Fibroblast of peridontal ligament (primary cell): Measurements from ENCODE around the gene PRSS38.
A peak's percentile ranks its signal among the peaks of the same experiment; 100 is the strongest.
"Not testable (repeated sequence)": the region's sequence is repeated elsewhere in the genome, so short reads cannot be mapped to it uniquely, and the experiment has no call there.

Experiments
- DNase-seq: peaks from one replicate; pipeline ENCODE4 v3.0.0-alpha.2; 2010; ENCODE audit errors: extremely low read depth

PRSS38 gene

GRCh38 chr1:227844320-227845146 lies 29.1 kb downstream of the PRSS38 start:
- no peak for DNase-seq

DNA sequence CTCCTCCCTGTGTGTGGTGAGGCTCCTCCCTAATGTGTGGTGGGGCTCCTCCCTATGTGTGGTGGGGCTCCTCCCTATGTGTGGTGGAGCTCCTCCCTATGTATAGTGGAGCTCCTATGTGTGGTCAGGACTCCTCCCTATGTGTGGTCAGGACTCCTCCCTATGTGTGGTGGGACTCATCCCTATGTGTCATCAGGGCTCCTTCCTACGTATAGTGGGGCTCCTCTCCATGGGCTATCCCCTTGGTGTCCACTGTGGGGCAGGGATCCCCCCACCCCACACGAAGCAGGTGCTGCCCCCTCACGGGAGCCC lies 29.6 kb downstream of the PRSS38 start:
- DNase-seq = no peak

DNA sequence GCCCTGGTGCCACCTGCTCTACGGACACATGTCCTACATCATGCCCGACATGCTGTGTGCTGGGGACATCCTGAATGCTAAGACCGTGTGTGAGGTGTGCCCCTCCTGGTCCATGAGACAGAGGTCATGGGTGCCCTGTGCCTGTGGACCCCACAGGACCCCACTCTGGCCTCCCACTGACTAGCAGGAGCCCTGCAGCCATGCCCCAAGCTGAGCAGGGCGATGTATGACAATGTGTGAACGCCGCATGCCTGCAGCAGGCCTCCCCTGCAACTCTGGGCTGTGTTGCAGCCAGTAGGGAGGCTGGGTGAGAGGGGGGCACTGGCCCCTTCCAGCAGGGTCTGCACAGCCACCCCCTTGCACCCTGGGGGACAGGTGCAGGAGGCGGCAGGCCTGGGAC lies 30.0 kb downstream of the PRSS38 start:
- no peak for DNase-seq

- no peak for DNase-seq
Observed at GRCh38 chr1:227846265-227846858, 30.9 kb downstream of the PRSS38 start.

- not testable (repeated sequence) for DNase-seq
Observed at GRCh38 chr1:227847046-227847445, 31.6 kb downstream of the PRSS38 start.

DNA sequence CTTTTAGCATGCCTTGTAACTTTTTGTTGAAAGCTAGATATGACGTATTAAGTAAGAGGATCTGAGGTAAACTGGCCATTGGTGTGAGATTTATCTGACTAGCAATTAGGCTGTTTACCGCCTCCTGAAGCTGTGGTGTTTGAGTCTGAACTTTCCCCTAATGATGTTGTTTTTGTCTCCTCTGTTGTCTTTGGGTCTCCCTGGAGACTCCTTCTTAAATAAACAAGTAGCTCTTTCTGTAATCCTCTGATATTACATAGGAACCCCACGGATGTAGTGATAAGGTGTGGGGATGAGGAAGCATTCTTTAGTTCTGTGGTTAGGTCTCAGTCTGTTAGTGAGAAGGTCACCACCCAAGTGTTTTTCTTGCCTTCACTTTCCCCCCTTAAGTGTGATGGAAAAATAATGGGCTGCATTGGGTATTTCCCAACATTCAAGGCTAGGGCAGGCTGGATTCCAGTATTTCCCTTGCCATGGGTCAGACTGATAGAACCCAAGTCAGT lies 33.0 kb downstream of the PRSS38 start:
- DNase-seq = no peak

DNA sequence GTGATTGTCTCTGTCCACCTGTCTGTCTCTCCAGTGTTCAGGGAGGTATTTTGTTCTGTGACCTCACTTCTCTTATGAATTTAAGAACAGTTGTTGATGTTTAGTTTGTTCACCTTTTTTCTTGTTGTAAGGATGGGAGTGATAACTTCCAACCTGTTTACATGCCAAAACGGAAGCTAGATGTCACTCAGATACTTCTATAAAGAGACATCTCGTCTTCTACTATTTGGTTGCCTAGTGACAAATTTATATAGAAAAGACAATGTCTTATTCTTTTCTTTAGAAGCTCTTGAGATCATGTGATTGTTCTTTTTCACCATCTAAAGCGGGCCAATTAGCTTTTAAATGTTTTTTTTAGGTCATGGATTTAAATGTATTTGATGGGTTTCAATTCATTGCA lies 33.8 kb downstream of the PRSS38 start:
- DNase-seq = no peak

GRCh38 chr1:227854189-227854588 lies 38.7 kb downstream of the PRSS38 start:
- no peak for DNase-seq

GRCh38 chr1:227855687-227856086 lies 40.2 kb downstream of the PRSS38 start:
- no peak for DNase-seq

GRCh38 chr1:227856147-227856858 lies 40.8 kb downstream of the PRSS38 start:
- DNase-seq = no peak

DNA sequence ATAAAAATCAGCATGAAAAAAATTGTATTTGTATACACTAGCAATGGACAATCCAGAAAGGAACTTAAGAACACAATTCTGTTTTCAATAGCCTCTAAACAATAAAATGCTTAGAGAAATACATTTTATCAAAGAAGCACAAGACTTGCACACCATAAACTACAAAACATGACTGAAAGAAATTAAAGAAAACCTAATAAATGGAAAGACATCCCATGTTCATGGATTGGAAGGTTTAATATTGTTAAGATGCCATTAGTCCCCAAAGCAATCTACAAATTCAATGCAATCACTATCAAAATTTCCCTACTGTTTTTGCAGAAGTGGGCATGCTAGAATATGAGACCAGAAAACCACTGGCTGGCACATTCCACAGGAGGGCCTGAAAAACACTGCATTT lies 49.4 kb downstream of the PRSS38 start:
- DNase-seq = no peak

DNA sequence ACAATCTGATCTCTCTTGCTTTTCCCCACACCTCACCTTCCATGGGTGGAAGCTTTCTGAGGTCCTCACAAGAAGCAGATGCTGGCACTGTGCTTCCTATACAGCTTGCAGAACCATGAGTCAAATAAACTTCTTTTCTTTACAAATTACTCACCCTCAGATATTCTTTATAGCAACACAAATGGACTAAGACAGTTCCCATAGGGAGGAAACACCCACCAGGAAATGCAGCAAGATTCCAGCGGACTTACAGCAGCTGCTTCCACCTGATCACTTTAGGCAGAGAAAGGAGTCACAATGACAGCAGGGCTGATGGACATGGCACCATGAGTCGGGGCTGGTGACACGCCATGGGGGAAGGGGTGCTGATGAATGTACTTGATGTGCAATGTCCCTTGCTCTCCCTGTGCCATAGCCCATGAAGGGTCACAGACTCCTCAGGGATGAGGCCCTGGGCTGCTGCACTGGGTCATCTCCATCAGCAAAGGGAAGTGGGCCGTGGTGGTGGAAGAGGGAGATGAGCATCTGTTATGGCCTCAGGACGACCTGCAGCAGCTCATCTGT lies 53.9 kb downstream of the PRSS38 start:
- peak; percentile 7 for DNase-seq

GRCh38 chr1:227869851-227870305 lies 54.4 kb downstream of the PRSS38 start:
- peak; percentile 52 for DNase-seq

DNA sequence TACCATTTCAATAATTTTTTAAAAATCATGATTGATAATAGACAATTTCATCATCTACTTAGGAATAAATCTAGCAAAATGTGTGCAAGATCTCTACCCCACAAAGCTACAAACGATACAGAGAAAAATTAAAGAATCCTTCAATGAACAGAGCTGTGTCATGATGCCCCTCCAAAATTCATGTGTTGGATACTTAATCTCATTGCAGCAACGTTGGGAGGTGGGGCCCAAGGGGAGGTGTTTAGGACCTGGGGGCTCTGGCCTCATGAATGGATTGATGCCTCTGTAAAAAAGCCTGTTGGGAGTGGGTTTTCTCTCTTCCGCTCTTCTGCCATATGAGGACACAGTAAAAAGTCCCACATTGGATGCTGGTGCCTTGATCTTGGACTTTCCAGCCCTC lies 54.9 kb downstream of the PRSS38 start:
- no peak for DNase-seq

GRCh38 chr1:227871892-227872291 lies 56.4 kb downstream of the PRSS38 start:
- not testable (repeated sequence) for DNase-seq

DNA sequence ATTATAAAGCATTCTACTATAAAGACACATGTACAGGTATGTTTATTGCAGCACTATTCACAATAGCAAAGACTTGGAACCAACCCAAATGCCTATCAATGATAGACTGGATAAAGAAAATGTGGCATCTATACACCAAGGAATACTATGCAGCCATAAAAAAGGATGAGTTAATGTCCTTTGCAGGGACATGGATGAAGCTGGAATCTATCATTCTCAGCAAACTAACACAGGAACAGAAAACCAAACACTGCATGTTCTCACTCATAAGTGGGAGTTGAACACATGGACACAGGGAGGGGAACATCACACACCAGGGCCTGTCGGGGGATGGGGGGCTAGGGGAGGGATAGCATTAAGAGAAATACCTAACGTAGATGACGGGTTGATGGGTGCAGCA lies 62.3 kb downstream of the PRSS38 start:
- DNase-seq = not testable (repeated sequence)

DNA sequence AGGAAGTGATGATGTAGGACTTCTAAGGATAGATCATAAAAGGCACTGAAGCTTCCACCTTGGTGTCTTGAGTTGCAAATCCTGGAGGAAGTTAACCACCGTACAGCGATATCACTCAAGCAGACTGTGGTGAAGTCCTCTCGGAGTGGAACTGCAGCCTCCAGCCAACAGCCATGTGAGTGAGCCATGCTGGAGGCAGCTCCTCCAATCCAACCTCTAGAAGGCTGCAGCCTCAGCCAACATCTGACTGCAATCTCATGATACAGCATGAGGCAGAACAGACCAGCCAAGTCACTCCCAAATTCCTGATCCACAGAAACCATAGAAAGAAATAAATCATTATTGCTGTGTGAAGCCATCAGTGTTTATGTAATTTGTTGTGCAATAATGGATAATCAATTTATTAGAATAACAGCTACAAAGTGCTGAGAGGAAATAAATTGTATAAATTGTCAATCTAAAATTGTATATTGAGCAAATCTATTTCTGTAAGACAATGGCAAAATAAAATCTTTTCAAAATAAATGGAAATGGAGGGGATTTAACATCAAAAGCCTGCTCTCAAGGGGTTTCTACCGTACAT lies 65.0 kb downstream of the PRSS38 start:
- DNase-seq = no peak

DNA sequence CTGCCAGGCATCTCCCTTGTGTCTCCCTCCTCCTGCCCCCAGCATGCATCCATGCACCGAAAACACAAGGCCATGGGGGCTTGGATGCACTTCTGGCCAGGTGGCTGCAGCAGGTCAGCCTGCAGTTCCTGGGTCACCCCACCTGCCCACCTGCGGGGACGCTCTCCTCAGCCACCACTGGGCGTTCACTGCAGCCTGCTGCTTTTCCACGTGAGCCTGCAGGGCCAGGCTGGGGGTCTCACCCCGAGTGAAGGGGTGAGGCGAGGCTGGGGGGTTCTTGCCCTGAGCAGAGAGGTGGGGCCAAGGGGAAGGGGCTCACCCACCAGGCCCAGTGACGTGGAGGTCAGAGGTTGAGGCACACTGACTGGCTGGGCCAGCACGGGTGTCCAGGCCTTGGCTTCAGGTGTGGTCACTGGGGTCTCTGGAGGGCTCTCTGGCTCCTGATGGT lies 67.6 kb downstream of the PRSS38 start:
- no peak for DNase-seq

DNA sequence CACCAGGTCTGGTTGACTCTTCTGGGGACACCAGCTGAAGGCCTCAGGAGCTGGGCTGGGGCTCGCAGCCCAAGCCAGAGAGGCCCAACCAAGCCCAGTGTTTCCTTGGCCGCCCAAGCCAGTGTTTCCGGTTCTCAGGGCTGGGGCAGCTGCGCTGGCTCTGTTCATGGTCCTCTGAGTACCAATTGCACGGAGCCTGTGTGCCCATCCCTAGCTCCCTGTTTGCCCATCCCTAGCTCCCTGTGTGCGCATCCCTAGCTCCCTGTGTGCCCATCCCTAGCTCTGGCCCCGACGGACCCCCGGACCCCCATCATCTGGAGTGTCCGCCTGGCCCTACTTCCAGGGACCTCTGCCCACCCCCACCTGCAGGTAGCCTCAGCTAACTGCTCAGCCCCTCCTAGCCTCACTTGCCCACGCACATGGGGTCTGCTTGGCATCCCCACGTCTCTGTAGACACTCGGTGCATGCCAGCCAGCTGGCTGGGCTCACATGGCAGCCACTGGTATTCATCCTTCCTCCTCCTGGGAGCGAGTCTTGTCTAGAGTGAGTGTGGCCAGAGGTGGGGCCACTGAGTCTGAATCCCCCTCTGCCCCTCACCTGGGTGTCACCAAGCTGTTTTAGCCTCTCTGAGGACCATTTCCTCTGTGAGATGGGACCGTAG lies 68.3 kb downstream of the PRSS38 start:
- no peak for DNase-seq

DNA sequence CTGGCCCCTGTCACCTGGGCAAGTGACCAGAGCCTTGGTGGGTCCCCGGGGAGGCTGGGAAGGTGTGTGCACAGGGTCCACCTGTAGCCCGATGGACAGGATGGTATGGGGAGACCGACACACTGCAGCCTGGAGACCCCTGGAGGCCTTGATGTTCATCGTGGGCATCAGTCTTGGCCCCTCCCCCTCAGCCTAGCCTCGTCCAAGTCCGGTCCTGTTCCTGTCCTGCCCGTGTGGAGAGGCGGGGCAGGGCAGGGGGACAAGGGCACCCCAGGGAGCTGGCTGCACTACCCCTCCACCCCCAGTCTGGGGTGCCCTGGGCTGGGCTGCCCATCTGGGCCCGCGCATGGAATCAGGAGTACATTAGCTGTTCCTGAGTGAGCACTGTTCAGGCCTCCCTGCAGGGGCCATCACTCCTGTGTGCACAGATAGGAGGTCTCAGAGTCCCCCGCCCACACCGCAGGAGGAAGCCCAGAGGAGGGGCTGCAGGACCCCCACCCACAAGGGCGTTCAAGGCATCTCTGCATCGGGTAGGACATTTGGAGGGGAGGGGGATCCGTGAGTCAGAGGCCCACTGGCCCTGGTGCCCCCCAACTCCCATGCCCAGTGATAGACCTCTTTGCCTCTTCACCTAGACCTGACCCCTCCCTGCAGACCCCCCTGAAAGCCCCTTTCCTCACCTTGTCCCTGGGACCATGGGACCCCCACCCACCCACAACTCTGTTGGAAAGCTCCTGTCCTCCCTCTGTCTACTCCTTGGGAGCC lies 69.1 kb downstream of the PRSS38 start:
- no peak for DNase-seq
